OCI-LY7 (cell line): ENCODE data around the gene CAPN7. TPM values are rescaled to one million over a fixed set of nuclear protein-coding genes. Genes with fewer than 3 reads are reported as not detected.

Source experiments
- BruUV-seq: library from RNA; stranded (reverse); fragments of 400-500 nt; replicated peaks from 2 replicates; lab custom pipeline; 2021; lab: Mats Ljungman, UMichigan
- CTCF ChIA-PET: fragments of 300-600 bp; sonication (Branson Sonifier 250); formaldehyde crosslinking; loops from one replicate; lab custom pipeline; 2022; ENCODE audit warnings: antibody characterized with exemption; ENCODE audit not compliant: unreplicated experiment; lab: Charles Lee
- POLR2A ChIA-PET: fragments of 300-600 bp; sonication (Branson Sonifier 250); formaldehyde crosslinking; loops from one replicate; lab custom pipeline; 2022; ENCODE audit warnings: antibody characterized with exemption; lab: Charles Lee
- DNase-seq: peaks from one replicate; pipeline ENCODE4 v3.0.0-alpha.2; 2015; ENCODE audit warnings: low spot score
- H2AFZ ChIP-seq: fragments of 200-600 bp; sonication (generic), shearing (Covaris generic); 2 replicates; pipeline ENCODE4 v1.6.1; 2014; ENCODE audit warnings: mild to moderate bottlenecking, antibody characterized with exemption, low read length, moderate library complexity
- H3K27ac ChIP-seq: fragments of 200-600 bp; sonication (generic); 2 replicates; pipeline ENCODE4 v1.5.1; 2014; ENCODE audit warnings: mixed run types, low read depth, mild to moderate bottlenecking, moderate library complexity, low read length, inconsistent platforms; ENCODE audit not compliant: poor library complexity, severe bottlenecking
- H3K36me3 ChIP-seq: fragments of 200-600 bp; sonication (generic); 2 replicates; pipeline ENCODE4 v1.6.1; 2014; ENCODE audit warnings: mild to moderate bottlenecking, antibody characterized with exemption, low read length, moderate library complexity, mixed read lengths; ENCODE audit not compliant: insufficient read depth
- H3K4me1 ChIP-seq: fragments of 200-600 bp; sonication (generic); 2 replicates; pipeline ENCODE4 v1.5.1; 2014; ENCODE audit warnings: mild to moderate bottlenecking, low read length; ENCODE audit not compliant: insufficient read depth, poor library complexity, severe bottlenecking
- H3K4me2 ChIP-seq: fragments of 200-600 bp; sonication (generic); 2 replicates; pipeline ENCODE4 v1.6.1; 2014; ENCODE audit warnings: mild to moderate bottlenecking, low read length
- H3K4me3 ChIP-seq: fragments of 200-600 bp; sonication (generic); 2 replicates; pipeline ENCODE4 v1.5.1; 2014; ENCODE audit warnings: mild to moderate bottlenecking, low read depth, low read length; ENCODE audit not compliant: poor library complexity, severe bottlenecking
- H3K79me2 ChIP-seq: fragments of 200-600 bp; sonication (generic); 2 replicates; pipeline ENCODE4 v1.6.1; 2016; ENCODE audit warnings: low read depth, mild to moderate bottlenecking, low read length, moderate library complexity, mixed read lengths; ENCODE audit not compliant: insufficient read depth
- H3K9me2 ChIP-seq: fragments of 200-600 bp; sonication (generic); 2 replicates; pipeline ENCODE4 v1.6.1; 2016; ENCODE audit warnings: mild to moderate bottlenecking, low read length, mixed read lengths; ENCODE audit not compliant: insufficient read depth
- H3K9me3 ChIP-seq: fragments of 200-600 bp; sonication (generic); 2 replicates; pipeline ENCODE4 v1.6.1; 2014; ENCODE audit warnings: mild to moderate bottlenecking, mixed run types, low read length, mixed read lengths
- H4K20me1 ChIP-seq: fragments of 200-600 bp; sonication (generic); 2 replicates; pipeline ENCODE4 v1.6.1; 2014; ENCODE audit warnings: mild to moderate bottlenecking, antibody characterized with exemption, low read length, moderate library complexity, mixed read lengths; ENCODE audit not compliant: insufficient read depth
- CTCF ChIP-seq: fragments of 200-600 bp; sonication (generic); conservative IDR thresholded peaks from 2 replicates; pipeline ENCODE4 v1.5.1; 2014; ENCODE audit warnings: mild to moderate bottlenecking, antibody characterized with exemption, low read length, moderate library complexity, mixed read lengths
- EZH2phosphoT487 ChIP-seq: fragments of 200-600 bp; sonication (generic); IDR thresholded peaks from 2 replicates; pipeline ENCODE4 v1.6.1; 2018; ENCODE audit warnings: low read depth, borderline replicate concordance, mild to moderate bottlenecking, mixed run types, antibody characterized with exemption, low read length, moderate library complexity, mixed read lengths
- intact Hi-C: fragments of 100-400 bp; cut with micrococcal nuclease; formaldehyde crosslinking; loops from one replicate; pipeline ENCODE4 v1.10.0; 2022; ENCODE audit not compliant: unreplicated experiment
- total RNA-seq, 2 experiments: library from RNA; depleted of rRNA in 1 of 2; stranded (reverse); fragments of >200 nt in 1 of 2; shearing (Covaris generic) in 1 of 2; gene quantifications; 2 replicates each; pipeline ENCODE4 v1.2.3, GENCODE V29; 2014 to 2022

CAPN7 gene
- total RNA-seq, 2 experiments from 2014 or later, result 33.4 to 41.5 TPM

DNA sequence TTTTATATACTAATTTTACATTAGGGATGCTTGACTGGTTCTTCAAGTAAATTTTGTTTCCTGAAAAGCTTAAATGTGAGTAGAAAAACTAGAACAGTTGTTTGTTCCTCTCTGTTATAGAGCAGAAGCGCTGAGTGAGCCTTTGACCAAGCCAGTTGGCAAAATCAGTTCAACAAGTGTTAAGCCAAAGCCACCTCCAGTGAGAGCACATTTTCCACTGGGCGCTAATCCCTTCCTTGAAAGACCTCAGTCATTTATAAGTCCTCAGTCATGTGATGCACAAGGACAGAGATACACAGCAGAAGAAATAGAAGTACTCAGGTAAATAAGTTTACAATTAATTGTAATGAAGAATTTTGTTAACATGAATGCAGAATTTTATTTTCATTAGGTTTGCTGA is 14.6 kb downstream of the CAPN7 start:
- intact Hi-C loops, result no loop called here
- Histone ChIP-seq H3K9me2 (no peaks in the 10 kb centered on the region), H3K9me3 (no peaks in the 10 kb centered on the region; the same call in 1 of the 2 replicates), H4K20me1 (no peaks in the 10 kb centered on the region), H3K4me2 (no peak overlapping the region), H3K79me2 (peaks cover 10% of the 10 kb centered on the region; the same call in 1 of the 2 replicates), H2AFZ (no peak overlapping the region), H3K4me3 (no peak overlapping the region), H3K27ac (no peak overlapping the region), H3K4me1 (peaks cover 32% of the 10 kb centered on the region), H3K36me3 (peaks cover 89% of the 10 kb centered on the region)
- no TSS peak for BruUV-seq
- DNase-seq, result no peak
- ChIA-PET POLR2A (interaction anchor here (1.2 to 4.8 kb wide), 2 partner anchors 13 to 19 kb away, joined by 3 to 41 read pairs; partner anchors contain the start of gene CAPN7), CTCF (interaction anchor here (0.6 kb wide), 1 partner anchor 399 kb away, joined by 3 read pairs; no protein-coding TSS in a partner anchor)
- TF ChIP-seq CTCF (no peak), EZH2phosphoT487 (no peak)

DNA sequence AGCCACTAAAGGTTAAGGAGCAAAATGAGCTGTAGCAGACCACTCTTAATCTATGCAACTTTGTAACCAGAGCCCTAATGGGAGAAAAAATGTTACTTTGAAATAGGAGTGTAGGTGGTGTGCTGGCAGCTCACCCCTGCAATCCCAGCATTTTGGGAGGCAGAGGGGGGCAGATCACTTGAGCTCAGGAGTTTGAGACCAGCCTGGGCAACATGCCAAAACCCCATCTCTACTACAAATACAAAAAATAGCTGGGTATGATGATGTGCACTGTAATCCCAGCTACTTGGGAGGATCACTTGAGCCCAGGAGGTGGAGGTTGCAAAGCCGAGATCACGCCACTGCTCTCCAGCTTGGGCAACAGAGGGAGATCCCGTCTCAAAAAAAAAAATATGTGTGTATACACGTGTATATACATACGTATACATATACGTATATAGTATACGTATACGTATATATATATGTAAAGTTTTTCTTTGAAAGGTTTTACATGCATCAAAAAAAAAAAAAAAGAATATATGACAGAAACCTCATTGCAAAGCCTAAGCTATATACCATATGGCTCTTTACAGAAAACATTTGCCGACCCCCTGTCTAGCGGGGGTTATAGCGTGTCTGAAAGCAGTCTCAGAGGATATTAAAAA is 15.7 kb downstream of the CAPN7 start:
- Histone ChIP-seq H4K20me1 (no peaks in the 10 kb centered on the region), H3K4me2 (no peak overlapping the region), H3K9me2 (no peaks in the 10 kb centered on the region), H3K27ac (no peak overlapping the region), H3K9me3 (no peaks in the 10 kb centered on the region; the same call in 1 of the 2 replicates), H3K4me3 (no peak overlapping the region), H3K36me3 (peaks cover 86% of the 10 kb centered on the region), H3K4me1 (peaks cover 22% of the 10 kb centered on the region), H2AFZ (no peak overlapping the region), H3K79me2 (peaks cover 5% of the 10 kb centered on the region; the same call in 1 of the 2 replicates)
- intact Hi-C loops, result no loop called here
- BruUV-seq, result no TSS peak
- TF ChIP-seq CTCF, result no peak
- no peak for TF ChIP-seq EZH2phosphoT487
- no peak for DNase-seq
- ChIA-PET POLR2A (interaction anchor here (0.7 to 4.8 kb wide), 5 partner anchors 14 to 662 kb away, joined by 3 to 41 read pairs (median 4); partner anchors contain the start of gene CAPN7), CTCF (no interaction called here)
